ENCODE measurements around the gene QSOX2.

- TF ChIP-seq POLR2A (IDR thresholded peaks at IDR 0.05; ENCODE audit: low read length): no peak
- no peak for TF ChIP-seq GATA1 (IDR thresholded peaks at IDR 0.05; ENCODE audit: low read depth, low read length)
Observed at GRCh38 chr9:136294437-136294836, 48.8 kb upstream of the QSOX2 start.
